Tracheal epithelial cell (primary cell): ENCODE measurements around the gene MYOT. TPM values are rescaled to one million over a fixed set of nuclear protein-coding genes. Genes with fewer than 3 reads are reported as not detected.

ENCODE experiments used
- total RNA-seq: library from RNA; depleted of rRNA; stranded (reverse); fragments of >200 nt; gene quantifications from 2 replicates; pipeline ENCODE4 v1.2.1, GENCODE V29; 2014

The MYOT gene, protein sequence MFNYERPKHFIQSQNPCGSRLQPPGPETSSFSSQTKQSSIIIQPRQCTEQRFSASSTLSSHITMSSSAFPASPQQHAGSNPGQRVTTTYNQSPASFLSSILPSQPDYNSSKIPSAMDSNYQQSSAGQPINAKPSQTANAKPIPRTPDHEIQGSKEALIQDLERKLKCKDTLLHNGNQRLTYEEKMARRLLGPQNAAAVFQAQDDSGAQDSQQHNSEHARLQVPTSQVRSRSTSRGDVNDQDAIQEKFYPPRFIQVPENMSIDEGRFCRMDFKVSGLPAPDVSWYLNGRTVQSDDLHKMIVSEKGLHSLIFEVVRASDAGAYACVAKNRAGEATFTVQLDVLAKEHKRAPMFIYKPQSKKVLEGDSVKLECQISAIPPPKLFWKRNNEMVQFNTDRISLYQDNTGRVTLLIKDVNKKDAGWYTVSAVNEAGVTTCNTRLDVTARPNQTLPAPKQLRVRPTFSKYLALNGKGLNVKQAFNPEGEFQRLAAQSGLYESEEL
- not detected in 2 replicates for total RNA-seq

GRCh38 chr5:137867664-137868063 is at the start of gene MYOT:
MYOT (plus strand) TSS chr5:137867860; CDS start chr5:137870652, 2,792 bp downstream.

GRCh38 chr5:137888863-137889759 is 21.5 kb downstream of the MYOT start, which contains the start of gene PKD2L2:
PKD2L2 (plus strand) TSS chr5:137889457; CDS start chr5:137889492, 35 bp downstream.

Other genes starting within 250 kb of the MYOT start
- 1.1 and 4.8 TPM in 2 replicates for gene KLHL3, start 131.8 kb upstream of the MYOT start, total RNA-seq
- 8.2 and 9.8 TPM in 2 replicates for gene HNRNPA0, start 113.5 kb upstream of the MYOT start, total RNA-seq
- under 0.01 TPM in 1 of 2 replicates, not detected in the other for gene PKD2L2, start 21.6 kb downstream of the MYOT start, total RNA-seq
- gene FAM13B, start 165.2 kb downstream of the MYOT start, total RNA-seq: 7.5 and 8.9 TPM in 2 replicates
- gene WNT8A, start 216.2 kb downstream of the MYOT start, total RNA-seq: not detected in 2 replicates